Activated naive CD8-positive, alpha-beta T cell (primary cell): ENCODE results near the gene COL16A1.
A peak's percentile ranks its signal among the peaks of the same experiment; 100 is the strongest.

Source experiments
- H3K27ac Mint-ChIP-seq: one replicate; pipeline ENCODE4 v1.8.0; 2021; ENCODE audit warnings: mixed read lengths
- H3K27me3 Mint-ChIP-seq: one replicate; pipeline ENCODE4 v1.8.0; 2021; ENCODE audit warnings: mixed read lengths
- H3K36me3 Mint-ChIP-seq: one replicate; pipeline ENCODE4 v1.8.0; 2021; ENCODE audit warnings: mixed read lengths
- H3K4me1 Mint-ChIP-seq: one replicate; pipeline ENCODE4 v1.8.0; 2021; ENCODE audit warnings: low read depth, mixed read lengths
- H3K4me3 Mint-ChIP-seq: one replicate; pipeline ENCODE4 v1.8.0; 2021; ENCODE audit warnings: mild to moderate bottlenecking, mixed read lengths
- H3K9me3 Mint-ChIP-seq: one replicate; pipeline ENCODE4 v1.8.0; 2021; ENCODE audit warnings: low read depth, mixed read lengths

The COL16A1 gene

GRCh38 chr1:31742462-31743212 lies 38.8 kb upstream of the COL16A1 start:
- Mint-ChIP-seq H3K4me3 (no peak overlapping the region), H3K4me1 (peaks cover 4% of the 10 kb centered on the region), H3K27ac (no peak overlapping the region)

GRCh38 chr1:31739346-31739745 lies 35.5 kb upstream of the COL16A1 start:
- Mint-ChIP-seq H3K27ac (no peak overlapping the region), H3K36me3 (no peaks in the 10 kb centered on the region), H3K4me3 (peak overlapping the region; percentile 69)

More at GRCh38 chr1:31742462-31743212, 38.8 kb upstream of the COL16A1 start:
- no peaks in the 10 kb centered on the region for H3K9me3 Mint-ChIP-seq
- H3K27me3 Mint-ChIP-seq = peaks cover 7% of the 10 kb centered on the region
- no peaks in the 10 kb centered on the region for H3K36me3 Mint-ChIP-seq

GRCh38 chr1:31736675-31737074 lies 32.9 kb upstream of the COL16A1 start:
- peaks cover 13% of the 10 kb centered on the region for H3K4me1 Mint-ChIP-seq
- no peak overlapping the region for H3K27ac Mint-ChIP-seq
- no peak overlapping the region for H3K4me3 Mint-ChIP-seq
- H3K27me3 Mint-ChIP-seq = no peaks in the 10 kb centered on the region
- no peaks in the 10 kb centered on the region for H3K9me3 Mint-ChIP-seq
- H3K36me3 Mint-ChIP-seq = no peaks in the 10 kb centered on the region

More at GRCh38 chr1:31739346-31739745, 35.5 kb upstream of the COL16A1 start:
- Mint-ChIP-seq H3K27me3 (no peaks in the 10 kb centered on the region), H3K4me1 (peaks cover 13% of the 10 kb centered on the region), H3K9me3 (no peaks in the 10 kb centered on the region)

DNA sequence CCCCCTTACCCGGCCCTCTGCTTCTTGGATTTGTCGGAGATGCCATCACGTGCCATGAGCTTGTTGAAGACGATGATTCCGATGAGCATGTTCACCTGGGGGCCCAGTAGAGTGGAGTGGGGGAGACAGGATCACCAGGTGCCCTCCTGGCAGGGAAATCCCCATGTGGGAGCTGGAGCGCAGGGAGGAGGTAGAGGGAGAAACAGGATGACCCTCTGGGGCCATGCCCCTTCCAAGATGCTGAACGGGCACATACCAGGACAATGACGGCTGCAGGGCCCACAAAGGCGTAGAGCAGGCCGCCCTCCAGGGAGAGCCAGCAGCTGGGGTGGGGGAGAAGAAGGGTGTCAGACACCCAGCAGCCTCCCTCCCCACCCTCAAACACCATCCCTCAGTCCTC lies 31.8 kb upstream of the COL16A1 start:
- Mint-ChIP-seq H3K36me3 (no peaks in the 10 kb centered on the region), H3K27ac (no peak overlapping the region)

GRCh38 chr1:31734582-31735107 lies 30.8 kb upstream of the COL16A1 start:
- Mint-ChIP-seq H3K27ac (no peak overlapping the region), H3K36me3 (no peaks in the 10 kb centered on the region), H3K9me3 (no peaks in the 10 kb centered on the region), H3K4me1 (peaks cover 12% of the 10 kb centered on the region), H3K4me3 (no peak overlapping the region), H3K27me3 (no peaks in the 10 kb centered on the region)

More for the DNA sequence above, 31.8 kb upstream of the COL16A1 start:
- Mint-ChIP-seq H3K27me3 (no peaks in the 10 kb centered on the region), H3K4me1 (peaks cover 13% of the 10 kb centered on the region), H3K4me3 (no peak overlapping the region), H3K9me3 (no peaks in the 10 kb centered on the region)

DNA sequence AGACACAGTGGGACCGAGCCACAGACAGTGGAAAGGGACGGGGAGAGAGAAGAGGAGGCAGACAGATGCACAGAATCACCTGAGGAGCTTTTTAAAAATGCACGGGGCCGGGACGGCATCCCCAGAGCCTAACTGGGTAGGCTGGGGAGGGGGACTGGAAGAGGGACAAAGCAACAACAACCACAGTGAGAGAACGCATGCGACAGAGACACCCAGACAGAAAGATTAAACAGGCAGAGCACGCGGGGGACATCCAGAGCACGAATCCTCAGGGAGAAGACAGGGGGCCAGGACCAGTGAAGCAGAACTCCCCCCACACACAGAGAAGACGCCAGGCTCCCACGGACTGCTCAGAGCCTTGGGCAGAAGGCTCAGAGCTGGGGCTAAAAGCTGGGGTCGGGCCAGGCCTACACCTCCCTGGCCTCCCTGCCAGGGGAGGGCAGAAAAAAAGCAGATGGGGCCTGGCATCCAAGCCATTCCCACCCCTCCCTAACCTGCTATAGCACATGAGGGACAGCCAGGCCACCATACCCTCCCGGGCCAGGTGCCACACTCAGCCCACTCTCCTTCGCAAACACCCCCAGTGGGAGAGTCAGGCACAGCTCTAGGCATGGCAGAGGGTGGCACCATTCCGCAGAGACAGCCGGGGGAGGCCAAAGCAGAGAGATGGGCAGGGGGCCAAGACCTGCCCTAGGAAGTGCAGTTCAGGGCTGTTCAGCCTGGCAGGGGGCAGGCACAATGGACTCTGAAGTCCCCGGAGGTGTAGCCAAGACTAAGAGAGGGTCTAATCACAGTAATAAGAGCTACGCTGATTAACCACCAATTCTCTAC lies 29.8 kb upstream of the COL16A1 start:
- no peaks in the 10 kb centered on the region for H3K36me3 Mint-ChIP-seq
- H3K9me3 Mint-ChIP-seq = no peaks in the 10 kb centered on the region
- peaks cover 9% of the 10 kb centered on the region for H3K4me1 Mint-ChIP-seq
- H3K27me3 Mint-ChIP-seq = no peaks in the 10 kb centered on the region
- no peak overlapping the region for H3K4me3 Mint-ChIP-seq
- H3K27ac Mint-ChIP-seq = no peak overlapping the region

- peaks cover 9% of the 10 kb centered on the region for H3K4me1 Mint-ChIP-seq
- H3K4me3 Mint-ChIP-seq = no peak overlapping the region
- H3K9me3 Mint-ChIP-seq = no peaks in the 10 kb centered on the region
- H3K36me3 Mint-ChIP-seq = no peaks in the 10 kb centered on the region
- no peaks in the 10 kb centered on the region for H3K27me3 Mint-ChIP-seq
- H3K27ac Mint-ChIP-seq = no peak overlapping the region
Observed at GRCh38 chr1:31732751-31733289, 29.0 kb upstream of the COL16A1 start.

GRCh38 chr1:31732343-31732742 lies 28.5 kb upstream of the COL16A1 start:
- Mint-ChIP-seq H3K4me3 (no peak overlapping the region), H3K4me1 (peaks cover 9% of the 10 kb centered on the region), H3K27ac (no peak overlapping the region), H3K27me3 (no peaks in the 10 kb centered on the region), H3K9me3 (no peaks in the 10 kb centered on the region), H3K36me3 (no peaks in the 10 kb centered on the region)

DNA sequence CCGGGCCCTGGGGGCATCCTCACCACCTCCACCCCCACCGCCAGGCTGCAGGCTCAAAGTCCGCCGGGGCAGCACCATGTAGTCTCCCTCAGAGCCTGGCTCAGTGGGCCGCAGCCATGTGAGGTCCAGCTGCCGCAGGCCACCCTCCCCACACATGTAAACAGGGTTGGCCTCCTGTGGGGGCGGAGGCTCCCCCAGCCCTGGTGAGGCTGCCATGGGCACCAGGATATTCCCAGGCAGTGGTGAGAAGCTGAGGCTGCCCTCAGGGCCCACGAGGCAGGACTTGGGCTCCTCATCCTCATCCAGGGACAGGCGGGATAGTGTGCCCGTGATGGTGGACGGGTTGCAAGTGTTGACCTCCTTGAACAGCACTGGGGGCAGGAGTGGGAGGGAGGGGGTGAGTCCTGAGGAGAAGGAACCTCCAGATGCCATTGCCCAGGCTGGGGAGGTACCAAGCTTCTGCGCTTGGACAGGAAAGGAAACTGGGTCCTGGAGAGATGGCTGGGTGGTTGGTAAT lies 27.3 kb upstream of the COL16A1 start:
- Mint-ChIP-seq H3K9me3 (no peaks in the 10 kb centered on the region), H3K27ac (no peak overlapping the region)

DNA sequence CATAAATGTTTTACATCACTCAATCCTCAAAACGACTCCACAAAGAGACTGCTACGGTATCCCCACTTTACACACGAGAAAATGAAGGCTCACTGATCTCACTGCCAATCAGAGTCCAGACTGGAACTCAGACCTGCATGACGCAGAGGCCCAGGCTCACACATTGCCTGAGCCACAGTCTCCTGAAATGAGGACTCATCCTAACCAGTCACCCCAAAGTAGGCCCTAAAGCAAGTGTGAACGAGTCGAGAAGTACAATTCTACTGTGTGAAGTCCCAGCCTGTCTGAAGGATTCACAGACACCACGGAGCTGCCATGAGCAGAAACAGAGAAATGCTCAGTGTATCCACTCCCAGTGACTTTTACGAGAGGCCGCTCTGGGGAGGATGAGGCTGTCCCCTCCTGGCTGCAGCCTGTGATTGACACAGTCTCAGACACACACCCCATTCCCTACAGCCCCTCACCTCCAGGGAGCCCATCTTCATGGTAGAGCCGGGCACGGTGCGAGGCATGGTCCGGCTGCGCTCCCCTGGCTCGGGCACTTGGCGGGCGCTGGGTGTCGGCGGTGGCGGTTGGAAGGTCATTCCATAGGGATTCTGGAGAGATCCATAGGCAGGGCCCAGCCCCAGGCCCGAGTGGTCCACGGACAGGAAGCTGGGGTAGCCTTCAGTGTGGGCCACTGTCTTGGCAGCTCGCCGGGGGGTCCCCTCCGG lies 26.7 kb upstream of the COL16A1 start:
- no peak overlapping the region for H3K4me3 Mint-ChIP-seq
- H3K4me1 Mint-ChIP-seq = no peaks in the 10 kb centered on the region
- no peaks in the 10 kb centered on the region for H3K9me3 Mint-ChIP-seq
- no peaks in the 10 kb centered on the region for H3K27me3 Mint-ChIP-seq
- H3K27ac Mint-ChIP-seq = no peak overlapping the region
- H3K36me3 Mint-ChIP-seq = no peaks in the 10 kb centered on the region

More for the DNA sequence above, 27.3 kb upstream of the COL16A1 start:
- Mint-ChIP-seq H3K36me3 (no peaks in the 10 kb centered on the region), H3K4me1 (no peaks in the 10 kb centered on the region), H3K27me3 (no peaks in the 10 kb centered on the region), H3K4me3 (no peak overlapping the region)

GRCh38 chr1:31727849-31728248 lies 24.0 kb upstream of the COL16A1 start:
- H3K4me3 Mint-ChIP-seq = no peak overlapping the region
- H3K27me3 Mint-ChIP-seq = no peaks in the 10 kb centered on the region
- no peaks in the 10 kb centered on the region for H3K9me3 Mint-ChIP-seq
- H3K4me1 Mint-ChIP-seq = no peaks in the 10 kb centered on the region
- H3K27ac Mint-ChIP-seq = no peak overlapping the region
- no peaks in the 10 kb centered on the region for H3K36me3 Mint-ChIP-seq

DNA sequence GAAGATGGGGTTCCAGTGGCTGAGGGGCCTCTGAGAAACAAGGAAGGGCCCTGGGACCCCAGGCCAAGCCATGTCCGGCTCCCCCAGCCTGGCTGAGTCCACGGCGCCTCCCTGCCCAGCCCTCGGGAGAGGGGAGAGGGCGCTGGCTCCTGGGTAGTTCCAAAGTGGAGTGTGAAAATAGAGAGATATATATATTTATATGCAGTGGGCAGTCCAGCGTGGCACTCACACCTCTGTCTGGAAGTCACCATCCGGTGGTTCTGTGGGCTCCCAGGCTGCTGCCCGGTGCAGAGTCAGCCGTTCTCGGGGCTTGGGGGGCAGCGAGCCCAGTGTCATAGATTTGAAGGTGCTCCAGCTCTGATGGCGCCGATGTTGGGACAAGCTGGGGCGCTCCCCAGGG lies 23.4 kb upstream of the COL16A1 start:
- H3K9me3 Mint-ChIP-seq = no peaks in the 10 kb centered on the region
- peaks cover 3% of the 10 kb centered on the region for H3K36me3 Mint-ChIP-seq
- no peak overlapping the region for H3K4me3 Mint-ChIP-seq
- H3K27me3 Mint-ChIP-seq = peaks cover 4% of the 10 kb centered on the region
- no peaks in the 10 kb centered on the region for H3K4me1 Mint-ChIP-seq
- no peak overlapping the region for H3K27ac Mint-ChIP-seq

- Mint-ChIP-seq H3K27ac (no peak overlapping the region), H3K4me3 (no peak overlapping the region)
Observed at GRCh38 chr1:31726715-31727114, 22.9 kb upstream of the COL16A1 start.

DNA sequence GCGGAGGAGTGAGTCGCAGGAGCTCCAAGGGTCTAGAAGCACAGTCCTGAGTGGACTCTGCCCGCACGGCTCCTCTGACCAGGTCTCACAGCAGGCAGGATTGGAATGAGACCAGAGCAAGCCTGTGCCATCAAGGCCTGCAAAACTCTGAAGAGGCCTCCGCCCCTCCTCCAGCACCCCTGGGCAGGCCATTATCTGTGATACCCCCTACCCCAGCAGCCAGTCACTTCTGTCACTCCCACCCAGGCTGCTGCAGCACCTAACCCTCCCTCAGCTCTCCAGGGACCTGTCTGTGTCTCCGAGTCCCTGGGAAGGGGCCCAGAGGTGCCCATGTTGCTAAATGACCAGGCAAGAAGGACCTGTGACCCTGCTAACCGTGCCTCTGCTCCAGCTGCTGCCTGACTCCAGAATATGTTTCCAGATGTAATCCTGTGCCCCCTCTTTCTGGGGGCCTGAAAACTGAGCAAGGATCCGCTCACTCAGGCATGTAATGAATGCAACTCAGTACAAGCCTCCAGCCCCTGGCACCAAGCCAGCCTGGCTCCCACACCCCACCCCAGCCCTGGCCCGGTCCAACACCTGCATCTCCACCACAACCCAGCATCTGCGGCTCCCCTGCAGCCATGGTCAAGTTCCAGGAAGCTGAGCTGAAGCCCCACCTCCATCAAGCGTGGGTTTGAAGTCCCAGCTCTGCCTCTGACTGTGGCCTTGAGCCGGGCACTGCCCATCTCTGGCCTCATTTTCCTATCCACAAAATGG lies 22.1 kb upstream of the COL16A1 start:
- Mint-ChIP-seq H3K36me3 (peaks cover 3% of the 10 kb centered on the region), H3K27ac (no peak overlapping the region), H3K4me1 (no peaks in the 10 kb centered on the region), H3K9me3 (no peaks in the 10 kb centered on the region), H3K27me3 (peaks cover 6% of the 10 kb centered on the region), H3K4me3 (no peak overlapping the region)

More at GRCh38 chr1:31726715-31727114, 22.9 kb upstream of the COL16A1 start:
- peaks cover 6% of the 10 kb centered on the region for H3K27me3 Mint-ChIP-seq
- peaks cover 3% of the 10 kb centered on the region for H3K36me3 Mint-ChIP-seq
- H3K4me1 Mint-ChIP-seq = no peaks in the 10 kb centered on the region
- H3K9me3 Mint-ChIP-seq = no peaks in the 10 kb centered on the region
